HL-60 (cell line): ENCODE results near the gene FAM83D.

Experiments used
- DNase-seq, 2 experiments: peaks; one replicate each; pipeline ENCODE4 v3.0.0-alpha.2; 2010 to 2020; ENCODE audit warnings: low read depth in 1 of 2, low spot score in 1 of 2
- H3K27ac ChIP-seq: fragments of 250-450 bp; sonication (Bioruptor Pico); replicated peaks from 2 replicates; pipeline ENCODE4 v1.5.1; 2020; ENCODE audit warnings: mild to moderate bottlenecking, moderate library complexity
- H3K27me3 ChIP-seq: fragments of 250-450 bp; sonication (Bioruptor Pico); 2 replicates; pipeline ENCODE4 v1.5.1; 2021; ENCODE audit warnings: mild to moderate bottlenecking, moderate library complexity; ENCODE audit not compliant: insufficient read depth, poor library complexity, severe bottlenecking
- H3K4me3 ChIP-seq: replicated peaks from 2 replicates; pipeline ENCODE4 v1.5.1; 2011; ENCODE audit warnings: mild to moderate bottlenecking, control low read depth, low read length; ENCODE audit not compliant: insufficient read depth
- GABPA ChIP-seq: IDR thresholded peaks from 2 replicates; pipeline ENCODE4 v1.6.1; 2012; ENCODE audit warnings: low read depth
- POLR2AphosphoS5 ChIP-seq: IDR thresholded peaks from 2 replicates; pipeline ENCODE4 v1.6.1; 2012; ENCODE audit warnings: low read depth
- SPI1 ChIP-seq: IDR thresholded peaks from 2 replicates; pipeline ENCODE4 v1.6.1; 2012; ENCODE audit warnings: low read depth, mild to moderate bottlenecking, borderline replicate concordance
- TF ChIP-seq, protein P1 (sequence below): IDR thresholded peaks from 2 replicates; pipeline ENCODE4 v1.6.1; 2012; ENCODE audit warnings: low read depth; ENCODE audit not compliant: insufficient replicate concordance
- TF ChIP-seq, protein P2 (sequence below): IDR thresholded peaks from one replicate; pipeline ENCODE4 v1.5.1; 2011; ENCODE audit warnings: low read length, control low read depth, inconsistent platforms; ENCODE audit not compliant: insufficient read depth

The FAM83D gene

DNA sequence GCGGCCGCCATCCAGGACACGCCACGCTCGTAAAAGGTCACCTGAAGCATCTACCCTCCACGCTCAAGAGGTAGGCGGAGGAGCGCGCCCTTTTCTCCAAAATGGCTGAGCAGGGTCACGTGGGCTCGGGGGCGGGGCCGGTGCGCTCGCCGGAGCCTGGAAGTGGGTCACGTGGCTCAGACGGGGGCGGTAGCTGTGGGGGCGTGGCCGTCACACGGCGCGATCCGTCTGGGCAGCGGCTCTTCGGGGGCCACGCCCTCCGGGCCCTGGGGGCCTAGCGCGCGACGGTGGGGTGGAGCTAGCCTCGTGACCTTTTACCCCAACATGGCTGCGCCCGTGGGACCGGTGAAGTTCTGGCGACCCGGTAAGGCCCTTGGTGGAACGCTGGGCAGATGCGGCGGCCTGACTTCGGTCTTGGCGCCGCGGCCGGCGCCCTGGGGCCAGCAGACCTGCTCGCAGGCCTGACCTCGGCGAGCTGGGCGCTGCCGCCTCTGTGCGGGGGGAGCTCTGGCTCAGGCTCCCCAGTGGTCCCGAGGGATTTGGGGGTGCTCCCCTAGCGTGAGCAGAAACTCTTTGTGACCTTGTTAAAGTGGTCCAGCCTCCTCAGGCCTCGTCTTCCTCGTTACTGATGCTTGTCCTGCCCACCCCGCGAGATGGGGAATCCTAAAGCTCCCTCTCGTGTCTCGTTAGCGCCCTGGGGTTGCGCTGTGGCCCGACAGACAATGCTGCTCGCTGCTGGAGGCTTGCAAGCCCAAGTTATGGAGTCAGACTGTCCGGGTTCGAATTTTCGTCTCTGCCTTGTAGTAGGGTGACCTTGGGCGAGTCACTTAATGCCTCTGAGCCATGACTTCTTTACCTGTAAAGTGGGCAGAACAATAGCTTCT lies 36.1 kb downstream of the FAM83D start, which contains the start of gene DHX35:
Gene DHX35, plus strand, starts transcription at position 301 of the 884 bp plus-strand sequence. Its CDS starts 24 bp downstream, at position 325.
- DNase-seq: peak; percentile 92 to 96
- Histone ChIP-seq H3K27ac (peak within 1 kb of the TSS; percentile 79), H3K27me3 (no peaks in the 10 kb centered on the region), H3K4me3 (peak within 1 kb of the TSS; percentile 96)
- TF ChIP-seq GABPA (no peak), POLR2AphosphoS5 (peak; percentile 90), SPI1 (no peak)
- TF ChIP-seq, protein P1, sequence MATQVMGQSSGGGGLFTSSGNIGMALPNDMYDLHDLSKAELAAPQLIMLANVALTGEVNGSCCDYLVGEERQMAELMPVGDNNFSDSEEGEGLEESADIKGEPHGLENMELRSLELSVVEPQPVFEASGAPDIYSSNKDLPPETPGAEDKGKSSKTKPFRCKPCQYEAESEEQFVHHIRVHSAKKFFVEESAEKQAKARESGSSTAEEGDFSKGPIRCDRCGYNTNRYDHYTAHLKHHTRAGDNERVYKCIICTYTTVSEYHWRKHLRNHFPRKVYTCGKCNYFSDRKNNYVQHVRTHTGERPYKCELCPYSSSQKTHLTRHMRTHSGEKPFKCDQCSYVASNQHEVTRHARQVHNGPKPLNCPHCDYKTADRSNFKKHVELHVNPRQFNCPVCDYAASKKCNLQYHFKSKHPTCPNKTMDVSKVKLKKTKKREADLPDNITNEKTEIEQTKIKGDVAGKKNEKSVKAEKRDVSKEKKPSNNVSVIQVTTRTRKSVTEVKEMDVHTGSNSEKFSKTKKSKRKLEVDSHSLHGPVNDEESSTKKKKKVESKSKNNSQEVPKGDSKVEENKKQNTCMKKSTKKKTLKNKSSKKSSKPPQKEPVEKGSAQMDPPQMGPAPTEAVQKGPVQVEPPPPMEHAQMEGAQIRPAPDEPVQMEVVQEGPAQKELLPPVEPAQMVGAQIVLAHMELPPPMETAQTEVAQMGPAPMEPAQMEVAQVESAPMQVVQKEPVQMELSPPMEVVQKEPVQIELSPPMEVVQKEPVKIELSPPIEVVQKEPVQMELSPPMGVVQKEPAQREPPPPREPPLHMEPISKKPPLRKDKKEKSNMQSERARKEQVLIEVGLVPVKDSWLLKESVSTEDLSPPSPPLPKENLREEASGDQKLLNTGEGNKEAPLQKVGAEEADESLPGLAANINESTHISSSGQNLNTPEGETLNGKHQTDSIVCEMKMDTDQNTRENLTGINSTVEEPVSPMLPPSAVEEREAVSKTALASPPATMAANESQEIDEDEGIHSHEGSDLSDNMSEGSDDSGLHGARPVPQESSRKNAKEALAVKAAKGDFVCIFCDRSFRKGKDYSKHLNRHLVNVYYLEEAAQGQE: peak; percentile 28

DNA sequence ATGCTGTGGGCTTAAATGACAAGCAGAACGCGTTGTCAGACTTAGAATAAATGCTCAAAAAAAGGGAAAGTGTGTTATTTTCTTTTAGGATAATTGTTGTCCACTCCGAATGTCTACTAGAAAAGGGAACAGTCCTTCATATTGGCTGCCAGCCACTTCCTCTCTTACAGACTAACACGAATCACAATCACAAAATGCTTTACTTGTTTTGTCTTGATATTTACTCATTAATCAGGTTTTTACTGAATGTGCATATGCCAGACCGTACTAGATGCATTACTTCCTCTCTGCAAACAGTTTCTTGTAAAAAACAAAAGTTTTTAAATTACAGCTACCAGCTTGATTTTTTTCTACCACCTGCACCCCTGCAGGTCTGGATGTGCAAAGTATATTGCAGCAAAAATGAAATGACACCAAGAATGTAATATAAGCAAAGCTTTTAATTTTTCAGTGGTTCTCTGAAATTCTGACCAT lies 36.7 kb downstream of the FAM83D start:
- TF ChIP-seq GABPA: no peak
- 0 out of 2 replicates have a peak, but pooled peaks have one; percentile 1 for TF ChIP-seq POLR2AphosphoS5
- peak; percentile 97 for TF ChIP-seq SPI1
- peak overlapping the region; percentile 79 for H3K27ac ChIP-seq
- no peaks in the 10 kb centered on the region for H3K27me3 ChIP-seq
- DNase-seq: peak in 1 of 2 experiments; percentile 25
- H3K4me3 ChIP-seq: peak overlapping the region; percentile 96

DNA sequence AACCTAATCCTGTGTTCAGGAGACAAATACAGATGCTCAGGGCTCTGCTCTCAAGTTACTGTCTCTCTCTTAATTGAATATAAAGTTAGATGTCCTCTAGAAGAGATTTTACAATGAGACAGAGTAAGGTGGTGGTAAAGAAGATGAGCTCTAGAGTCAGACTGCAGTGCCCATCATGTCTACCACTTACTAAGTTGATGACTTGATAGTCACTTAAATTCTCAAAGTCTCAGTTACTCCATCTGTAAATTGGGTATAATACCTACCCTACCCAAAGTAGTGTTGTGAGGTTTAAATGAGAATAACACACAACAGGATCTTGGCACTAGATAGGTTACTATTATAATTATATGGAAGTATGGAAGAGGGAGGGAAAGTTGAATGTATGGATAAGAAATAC lies 37.5 kb downstream of the FAM83D start:
- Histone ChIP-seq H3K27me3 (no peaks in the 10 kb centered on the region), H3K27ac (no peak overlapping the region), H3K4me3 (no peak overlapping the region)
- DNase-seq: no peak
- no peak for TF ChIP-seq GABPA
- TF ChIP-seq SPI1: no peak
- no peak for TF ChIP-seq POLR2AphosphoS5

DNA sequence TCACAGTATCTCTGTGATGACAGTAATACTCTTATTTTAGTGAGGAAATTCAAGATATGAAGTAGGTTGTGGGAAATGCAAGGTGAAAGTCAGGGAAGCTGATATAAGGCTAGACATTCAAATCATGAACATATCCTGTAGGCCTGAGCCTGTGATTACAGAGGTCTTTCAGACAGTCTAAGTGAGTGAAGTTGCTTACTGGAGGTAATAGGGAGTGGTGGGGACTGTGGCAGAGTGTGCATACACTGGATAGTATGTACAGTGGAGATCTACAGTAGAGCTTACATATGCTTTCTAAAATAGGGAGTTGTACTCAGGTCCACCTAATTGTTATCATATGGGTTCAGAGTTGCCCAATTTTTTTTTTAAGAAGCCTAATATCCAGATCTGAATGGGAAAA lies 39.0 kb downstream of the FAM83D start:
- Histone ChIP-seq H3K27me3 (no peaks in the 10 kb centered on the region), H3K4me3 (no peak overlapping the region), H3K27ac (no peak overlapping the region)
- TF ChIP-seq POLR2AphosphoS5 (no peak), GABPA (no peak), SPI1 (no peak)
- TF ChIP-seq, protein P1: no peak
- TF ChIP-seq, protein P2, sequence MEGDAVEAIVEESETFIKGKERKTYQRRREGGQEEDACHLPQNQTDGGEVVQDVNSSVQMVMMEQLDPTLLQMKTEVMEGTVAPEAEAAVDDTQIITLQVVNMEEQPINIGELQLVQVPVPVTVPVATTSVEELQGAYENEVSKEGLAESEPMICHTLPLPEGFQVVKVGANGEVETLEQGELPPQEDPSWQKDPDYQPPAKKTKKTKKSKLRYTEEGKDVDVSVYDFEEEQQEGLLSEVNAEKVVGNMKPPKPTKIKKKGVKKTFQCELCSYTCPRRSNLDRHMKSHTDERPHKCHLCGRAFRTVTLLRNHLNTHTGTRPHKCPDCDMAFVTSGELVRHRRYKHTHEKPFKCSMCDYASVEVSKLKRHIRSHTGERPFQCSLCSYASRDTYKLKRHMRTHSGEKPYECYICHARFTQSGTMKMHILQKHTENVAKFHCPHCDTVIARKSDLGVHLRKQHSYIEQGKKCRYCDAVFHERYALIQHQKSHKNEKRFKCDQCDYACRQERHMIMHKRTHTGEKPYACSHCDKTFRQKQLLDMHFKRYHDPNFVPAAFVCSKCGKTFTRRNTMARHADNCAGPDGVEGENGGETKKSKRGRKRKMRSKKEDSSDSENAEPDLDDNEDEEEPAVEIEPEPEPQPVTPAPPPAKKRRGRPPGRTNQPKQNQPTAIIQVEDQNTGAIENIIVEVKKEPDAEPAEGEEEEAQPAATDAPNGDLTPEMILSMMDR: no peak
- no peak for DNase-seq

DNA sequence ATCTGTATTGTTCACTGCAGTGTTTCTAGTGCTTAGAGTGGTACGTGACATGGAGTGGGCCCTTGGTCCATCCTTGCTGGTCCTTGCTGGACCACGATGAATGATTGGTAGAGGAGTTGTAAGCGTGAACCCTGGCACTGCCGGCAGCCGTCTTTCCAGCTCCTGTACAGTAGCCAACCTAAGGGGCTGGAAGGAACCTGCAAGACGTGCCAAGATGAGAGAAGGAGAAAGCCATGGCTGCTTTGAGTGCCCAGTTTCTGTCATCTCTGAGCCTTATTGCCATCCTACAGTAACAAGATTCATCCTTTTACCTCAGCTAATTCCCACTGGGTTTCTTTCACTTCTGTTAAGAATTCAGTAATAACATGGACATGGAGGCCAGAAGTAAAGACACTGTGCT lies 41.9 kb downstream of the FAM83D start:
- Histone ChIP-seq H3K27ac (no peak overlapping the region), H3K27me3 (no peaks in the 10 kb centered on the region), H3K4me3 (no peak overlapping the region)
- DNase-seq: no peak
- TF ChIP-seq, protein P1: no peak
- TF ChIP-seq GABPA: no peak
- TF ChIP-seq, protein P2: no peak
- TF ChIP-seq POLR2AphosphoS5: no peak
- TF ChIP-seq SPI1: no peak
